H1 (cell line): ENCODE measurements around the gene BPIFB2.

Experiments used
- CEBPB ChIP-seq: IDR thresholded peaks from 2 replicates; pipeline ENCODE4 v1.6.1; 2012; ENCODE audit warnings: low read depth, low read length
- EZH2 ChIP-seq: fragments of 200-600 bp; sonication (generic); IDR thresholded peaks from 2 replicates; pipeline ENCODE4 v1.7.1; 2012; ENCODE audit warnings: low read depth, mild to moderate bottlenecking, moderate library complexity, low read length, inconsistent platforms; ENCODE audit not compliant: severe bottlenecking
- GABPA ChIP-seq: IDR thresholded peaks from 2 replicates; pipeline ENCODE4 v1.6.1; 2011; ENCODE audit warnings: mild to moderate bottlenecking, low read length, moderate library complexity, borderline replicate concordance; ENCODE audit not compliant: insufficient read depth
- KDM1A ChIP-seq: fragments of 200-600, 300-600 bp; sonication (generic); IDR thresholded peaks from 2 replicates; pipeline ENCODE4 v1.7.1; 2016; ENCODE audit warnings: mild to moderate bottlenecking, low read length, borderline replicate concordance
- KDM5A ChIP-seq: fragments of 200-600 bp; IDR thresholded peaks from 2 replicates; pipeline ENCODE4 v1.7.1; 2012; ENCODE audit warnings: mild to moderate bottlenecking, low read length, inconsistent platforms, mixed read lengths
- POLR2A ChIP-seq, 2 experiments: IDR thresholded peaks; 1 replicate in 1 of 2; 2 replicates in 1 of 2; pipeline ENCODE4 v1.6.1; 2011; ENCODE audit warnings: low read depth in 2 of 2, low read length in 2 of 2, mild to moderate bottlenecking in 2 of 2; ENCODE audit errors: control extremely low read depth in 1 of 2
- POLR2AphosphoS5 ChIP-seq: IDR thresholded peaks from 2 replicates; pipeline ENCODE4 v1.6.1; 2011; ENCODE audit warnings: low read depth, low read length
- RAD21 ChIP-seq, 2 experiments: IDR thresholded peaks in 1 of 2; conservative IDR thresholded peaks in 1 of 2; 2 replicates each; pipeline ENCODE4 v1.6.1; 2011; ENCODE audit warnings: low read depth in 2 of 2, low read length in 2 of 2, improper control_type of control experiment in 1 of 2, inconsistent platforms in 1 of 2, mild to moderate bottlenecking in 1 of 2, moderate library complexity in 1 of 2
- SIN3A ChIP-seq, 2 experiments: IDR thresholded peaks in 1 of 2; conservative IDR thresholded peaks in 1 of 2; 2 replicates each; pipeline ENCODE4 v1.6.1; 2011 to 2012; ENCODE audit warnings: low read length in 2 of 2, improper control_type of control experiment in 1 of 2, low read depth in 1 of 2, mild to moderate bottlenecking in 1 of 2
- TF ChIP-seq, protein P1 (sequence below), 3 experiments: IDR thresholded peaks; 1 replicate in 2 of 3; 2 replicates in 1 of 3; pipeline versions ENCODE4 v1.5.1 to v1.6.1; 2011; ENCODE audit warnings: low read length in 3 of 3, mild to moderate bottlenecking in 3 of 3, inconsistent platforms in 2 of 3, low read depth in 1 of 3, moderate library complexity in 1 of 3; ENCODE audit not compliant: insufficient read depth in 1 of 3; ENCODE audit errors: control extremely low read depth in 1 of 3
- TF ChIP-seq, protein P2 (sequence below): IDR thresholded peaks from 2 replicates; pipeline ENCODE4 v1.6.1; 2012; ENCODE audit warnings: inconsistent platforms

DNA sequence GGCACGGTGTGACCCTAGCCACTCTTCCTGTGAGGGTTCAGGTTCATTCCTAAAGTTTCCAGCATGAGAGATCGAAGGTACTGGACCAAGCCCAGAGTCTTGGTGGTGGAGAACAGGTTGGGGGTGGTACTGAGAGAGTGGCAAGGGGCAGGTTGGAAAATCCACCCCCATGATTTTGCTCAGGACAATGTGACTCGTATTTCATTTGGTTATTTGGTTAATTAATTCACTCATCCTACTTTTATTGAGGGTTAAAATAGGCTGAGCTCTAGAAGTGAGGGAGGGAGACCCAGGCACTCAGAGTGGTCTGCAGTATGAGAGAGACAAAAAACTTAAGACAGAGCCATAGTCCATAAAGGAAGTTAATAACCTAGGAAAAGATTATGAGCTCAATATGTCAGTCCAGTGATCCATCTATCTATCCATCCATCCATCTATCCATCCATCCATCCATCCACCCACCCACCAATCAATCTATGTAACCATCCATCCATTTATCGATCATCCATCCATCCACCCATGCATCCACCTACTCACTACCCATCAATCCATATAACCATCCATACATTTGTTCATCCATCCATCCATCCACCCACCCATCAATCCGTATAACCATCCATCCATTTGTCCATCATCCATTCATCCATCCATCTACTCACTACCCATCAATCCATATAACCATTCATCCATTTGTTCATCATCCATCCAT, 17.3 kb downstream of the BPIFB2 start:
- TF ChIP-seq GABPA: no peak
- TF ChIP-seq RAD21 (IDR thresholded peaks at IDR 0.05 in 1 of 2, conservative IDR thresholded peaks at IDR 0.05 in 1 of 2; ENCODE audit: low read depth in 2 of 2, low read length in 2 of 2): no peak
- TF ChIP-seq CEBPB: no peak
- no peak for TF ChIP-seq KDM1A
- TF ChIP-seq, protein P1, sequence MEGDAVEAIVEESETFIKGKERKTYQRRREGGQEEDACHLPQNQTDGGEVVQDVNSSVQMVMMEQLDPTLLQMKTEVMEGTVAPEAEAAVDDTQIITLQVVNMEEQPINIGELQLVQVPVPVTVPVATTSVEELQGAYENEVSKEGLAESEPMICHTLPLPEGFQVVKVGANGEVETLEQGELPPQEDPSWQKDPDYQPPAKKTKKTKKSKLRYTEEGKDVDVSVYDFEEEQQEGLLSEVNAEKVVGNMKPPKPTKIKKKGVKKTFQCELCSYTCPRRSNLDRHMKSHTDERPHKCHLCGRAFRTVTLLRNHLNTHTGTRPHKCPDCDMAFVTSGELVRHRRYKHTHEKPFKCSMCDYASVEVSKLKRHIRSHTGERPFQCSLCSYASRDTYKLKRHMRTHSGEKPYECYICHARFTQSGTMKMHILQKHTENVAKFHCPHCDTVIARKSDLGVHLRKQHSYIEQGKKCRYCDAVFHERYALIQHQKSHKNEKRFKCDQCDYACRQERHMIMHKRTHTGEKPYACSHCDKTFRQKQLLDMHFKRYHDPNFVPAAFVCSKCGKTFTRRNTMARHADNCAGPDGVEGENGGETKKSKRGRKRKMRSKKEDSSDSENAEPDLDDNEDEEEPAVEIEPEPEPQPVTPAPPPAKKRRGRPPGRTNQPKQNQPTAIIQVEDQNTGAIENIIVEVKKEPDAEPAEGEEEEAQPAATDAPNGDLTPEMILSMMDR (IDR thresholded peaks at IDR 0.05; ENCODE audit: control extremely low read depth in 1 of 3, insufficient read depth in 1 of 3, low read depth in 1 of 3, low read length in 3 of 3): no peak
- no peak for TF ChIP-seq POLR2A (IDR thresholded peaks at IDR 0.05; ENCODE audit: control extremely low read depth in 1 of 2, low read depth in 2 of 2, low read length in 2 of 2)
- TF ChIP-seq, protein P2, sequence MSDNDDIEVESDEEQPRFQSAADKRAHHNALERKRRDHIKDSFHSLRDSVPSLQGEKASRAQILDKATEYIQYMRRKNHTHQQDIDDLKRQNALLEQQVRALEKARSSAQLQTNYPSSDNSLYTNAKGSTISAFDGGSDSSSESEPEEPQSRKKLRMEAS: no peak
- no peak for TF ChIP-seq POLR2AphosphoS5
- TF ChIP-seq EZH2: no peak
- TF ChIP-seq KDM5A: no peak
- TF ChIP-seq SIN3A (conservative IDR thresholded peaks at IDR 0.05 in 1 of 2, IDR thresholded peaks at IDR 0.05 in 1 of 2; ENCODE audit: low read depth in 1 of 2, low read length in 2 of 2): no peak
